HEK293 (cell line): ENCODE measurements around the gene KPNA6.
"Not testable (repeated sequence)": the region's sequence is repeated elsewhere in the genome, so short reads cannot be mapped to it uniquely, and the experiment has no call there.

Experiments used
- CTCF ChIA-PET: fragments of 350-600 bp; formaldehyde crosslinking; extraction: SDS; loops from one replicate; lab custom pipeline; 2021; ENCODE audit warnings: antibody characterized with exemption; lab: Yijun Ruan, JAX
- POLR2A ChIA-PET: fragments of 300-600 bp; formaldehyde crosslinking; extraction: SDS; loops from one replicate; lab custom pipeline; 2020; ENCODE audit warnings: antibody characterized with exemption, inconsistent platforms; lab: Yijun Ruan, JAX
- H3K27ac ChIP-seq: fragments of 200-500 bp; sonication (Bioruptor generic); 2 replicates; pipeline ENCODE4 v1.5.1; 2014; ENCODE audit warnings: low read depth, low read length, control low read depth, inconsistent platforms; ENCODE audit errors: extremely low read depth
- H3K36me3 ChIP-seq, 2 experiments: fragments of 200-500 bp in 1 of 2; sonication (Bioruptor generic) in 1 of 2; 1 replicate in 1 of 2; 2 replicates in 1 of 2; pipeline ENCODE4 v1.5.1; 2014 to 2017; ENCODE audit warnings: inconsistent platforms in 2 of 2, low read length in 2 of 2; ENCODE audit not compliant: control insufficient read depth in 2 of 2, insufficient read depth in 1 of 2
- H3K4me1 ChIP-seq: fragments of 200-500 bp; sonication (Bioruptor generic); 2 replicates; pipeline ENCODE4 v1.5.1; 2014; ENCODE audit warnings: mild to moderate bottlenecking, low read length, inconsistent platforms; ENCODE audit not compliant: control insufficient read depth, insufficient read depth
- H3K4me3 ChIP-seq: 2 replicates; pipeline ENCODE4 v1.5.1; 2011; ENCODE audit warnings: low read depth, mild to moderate bottlenecking, control low read depth, low read length, moderate library complexity
- H3K9me3 ChIP-seq: fragments of 200-500 bp; sonication (Bioruptor generic); 2 replicates; pipeline ENCODE4 v1.5.1; 2014; ENCODE audit warnings: low read depth, low read length, inconsistent platforms; ENCODE audit not compliant: control insufficient read depth, insufficient read depth
- KLF8 ChIP-seq: fragments of 450-650 bp; formaldehyde crosslinking; IDR thresholded peaks from 2 replicates; pipeline ENCODE4 v1.5.1; 2016; ENCODE audit warnings: missing biosample characterization, missing genetic modification characterization
- MYNN ChIP-seq: fragments of 450-650 bp; formaldehyde crosslinking; IDR thresholded peaks from 2 replicates; pipeline ENCODE4 v1.5.1; 2016; ENCODE audit warnings: missing biosample characterization, missing genetic modification characterization, borderline replicate concordance
- MZF1 ChIP-seq: fragments of 450-650 bp; formaldehyde crosslinking; IDR thresholded peaks from 2 replicates; pipeline ENCODE4 v1.5.1; 2017; ENCODE audit warnings: missing biosample characterization, missing genetic modification characterization, borderline replicate concordance
- SCRT1 ChIP-seq: fragments of 450-650 bp; formaldehyde crosslinking; IDR thresholded peaks from 2 replicates; pipeline ENCODE4 v1.5.1; 2016; ENCODE audit warnings: missing biosample characterization, missing genetic modification characterization, borderline replicate concordance
- SCRT2 ChIP-seq: fragments of 450-650 bp; formaldehyde crosslinking; IDR thresholded peaks from 2 replicates; pipeline ENCODE4 v1.5.1; 2016; ENCODE audit warnings: missing biosample characterization, missing genetic modification characterization
- SETDB1 ChIP-seq: IDR thresholded peaks from one replicate; pipeline ENCODE4 v1.6.1; 2017; ENCODE audit warnings: mild to moderate bottlenecking, low read length, moderate library complexity, mixed read lengths; ENCODE audit not compliant: insufficient read length
- TRIM28 ChIP-seq: IDR thresholded peaks from 2 replicates; pipeline ENCODE4 v1.6.1; 2011; ENCODE audit warnings: low read length, control low read depth, borderline replicate concordance
- YY1 ChIP-seq: fragments of 450-650 bp; formaldehyde crosslinking; IDR thresholded peaks from 2 replicates; pipeline ENCODE4 v1.5.1; 2018; ENCODE audit warnings: missing biosample characterization, missing genetic modification characterization
- ZBTB48 ChIP-seq: fragments of 450-650 bp; formaldehyde crosslinking; IDR thresholded peaks from 2 replicates; pipeline ENCODE4 v1.5.1; 2016; ENCODE audit warnings: missing biosample characterization, missing genetic modification characterization
- ZNF112 ChIP-seq: fragments of 450-650 bp; formaldehyde crosslinking; IDR thresholded peaks from 2 replicates; pipeline ENCODE4 v1.5.0; 2017; ENCODE audit warnings: missing biosample characterization, missing genetic modification characterization
- ZNF121 ChIP-seq: fragments of 450-650 bp; formaldehyde crosslinking; IDR thresholded peaks from 2 replicates; pipeline ENCODE4 v1.5.1; 2016; ENCODE audit warnings: missing biosample characterization, missing genetic modification characterization
- ZNF133 ChIP-seq: fragments of 450-650 bp; formaldehyde crosslinking; IDR thresholded peaks from 2 replicates; pipeline ENCODE4 v1.5.1; 2016; ENCODE audit warnings: missing biosample characterization, missing genetic modification characterization
- ZNF404 ChIP-seq: fragments of 450-650 bp; formaldehyde crosslinking; IDR thresholded peaks from 2 replicates; pipeline ENCODE4 v1.5.1; 2017; ENCODE audit warnings: missing biosample characterization, missing genetic modification characterization
- ZNF423 ChIP-seq: fragments of 450-650 bp; formaldehyde crosslinking; IDR thresholded peaks from 2 replicates; pipeline ENCODE4 v1.5.1; 2016; ENCODE audit warnings: missing biosample characterization, missing genetic modification characterization
- ZNF48 ChIP-seq: fragments of 450-650 bp; formaldehyde crosslinking; IDR thresholded peaks from 2 replicates; pipeline ENCODE4 v1.5.1; 2016; ENCODE audit warnings: missing biosample characterization, missing genetic modification characterization
- ZNF501 ChIP-seq: fragments of 450-650 bp; formaldehyde crosslinking; IDR thresholded peaks from 2 replicates; pipeline ENCODE4 v1.5.1; 2016; ENCODE audit warnings: missing biosample characterization, missing genetic modification characterization
- ZNF555 ChIP-seq: fragments of 450-650 bp; formaldehyde crosslinking; conservative IDR thresholded peaks from 2 replicates; pipeline ENCODE4 v1.5.1; 2017; ENCODE audit warnings: missing biosample characterization, mild to moderate bottlenecking, missing genetic modification characterization, inconsistent platforms
- ZNF571 ChIP-seq: fragments of 450-650 bp; formaldehyde crosslinking; IDR thresholded peaks from 2 replicates; pipeline ENCODE4 v1.5.0; 2017; ENCODE audit warnings: missing biosample characterization, missing genetic modification characterization
- ZNF621 ChIP-seq: fragments of 450-650 bp; formaldehyde crosslinking; IDR thresholded peaks from 2 replicates; pipeline ENCODE4 v1.5.1; 2017; ENCODE audit warnings: missing biosample characterization, missing genetic modification characterization
- ZNF626 ChIP-seq: fragments of 450-650 bp; sonication (Bioruptor Pico); formaldehyde crosslinking; IDR thresholded peaks from 2 replicates; pipeline ENCODE4 v1.5.1; 2018; ENCODE audit warnings: missing biosample characterization, missing genetic modification characterization, inconsistent platforms
- ZNF658 ChIP-seq: fragments of 450-650 bp; formaldehyde crosslinking; IDR thresholded peaks from 2 replicates; pipeline ENCODE4; 2016; ENCODE audit warnings: missing biosample characterization, missing genetic modification characterization
- ZNF791 ChIP-seq: fragments of 450-650 bp; formaldehyde crosslinking; IDR thresholded peaks from 2 replicates; pipeline ENCODE4 v1.5.1; 2016; ENCODE audit warnings: missing biosample characterization, missing genetic modification characterization
- ZNF830 ChIP-seq: fragments of 450-650 bp; IDR thresholded peaks from 2 replicates; pipeline ENCODE4 v1.5.0; 2018; ENCODE audit warnings: missing biosample characterization, missing genetic modification characterization, low read depth, mild to moderate bottlenecking, moderate library complexity
- ZSCAN30 ChIP-seq: fragments of 450-650 bp; IDR thresholded peaks from 2 replicates; pipeline ENCODE4 v1.5.1; 2018; ENCODE audit warnings: missing biosample characterization, mild to moderate bottlenecking, missing genetic modification characterization, moderate library complexity
- TF ChIP-seq, protein P1 (sequence below): fragments of 450-650 bp; formaldehyde crosslinking; IDR thresholded peaks from 2 replicates; pipeline ENCODE4 v1.5.1; 2016; ENCODE audit warnings: missing biosample characterization, missing genetic modification characterization
- TF ChIP-seq, protein P2 (sequence below): fragments of 450-650 bp; formaldehyde crosslinking; IDR thresholded peaks from 2 replicates; pipeline ENCODE4 v1.5.1; 2016; ENCODE audit warnings: missing biosample characterization, missing genetic modification characterization
- TF ChIP-seq, protein P3 (sequence below): fragments of 450-650 bp; formaldehyde crosslinking; conservative IDR thresholded peaks from 2 replicates; pipeline ENCODE4 v1.5.1; 2016; ENCODE audit warnings: low read depth, missing biosample characterization, missing genetic modification characterization

KPNA6 gene

DNA sequence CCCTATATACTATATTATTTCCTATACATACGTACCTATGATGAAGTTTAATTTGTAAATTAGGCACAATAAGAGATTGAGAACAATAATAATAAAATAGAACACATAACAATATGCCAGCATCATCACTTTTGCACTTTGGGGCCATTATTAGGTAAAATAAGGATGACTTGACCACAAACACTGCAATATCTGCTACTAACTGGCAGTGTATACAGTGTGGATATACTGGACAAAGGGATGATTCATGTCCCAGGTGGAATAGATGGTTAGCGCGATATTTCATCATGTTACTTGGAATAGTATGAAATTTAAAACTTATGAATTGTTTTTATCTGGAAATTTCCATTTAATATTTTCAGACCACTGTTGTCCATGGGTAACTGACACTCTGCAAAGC, 36.2 kb downstream of the KPNA6 start:
- peaks cover 0 to 15% of the 10 kb centered on the region in 2 experiments; a peak in 2 of 3 replicates for H3K36me3 ChIP-seq
- TF ChIP-seq, protein P1, sequence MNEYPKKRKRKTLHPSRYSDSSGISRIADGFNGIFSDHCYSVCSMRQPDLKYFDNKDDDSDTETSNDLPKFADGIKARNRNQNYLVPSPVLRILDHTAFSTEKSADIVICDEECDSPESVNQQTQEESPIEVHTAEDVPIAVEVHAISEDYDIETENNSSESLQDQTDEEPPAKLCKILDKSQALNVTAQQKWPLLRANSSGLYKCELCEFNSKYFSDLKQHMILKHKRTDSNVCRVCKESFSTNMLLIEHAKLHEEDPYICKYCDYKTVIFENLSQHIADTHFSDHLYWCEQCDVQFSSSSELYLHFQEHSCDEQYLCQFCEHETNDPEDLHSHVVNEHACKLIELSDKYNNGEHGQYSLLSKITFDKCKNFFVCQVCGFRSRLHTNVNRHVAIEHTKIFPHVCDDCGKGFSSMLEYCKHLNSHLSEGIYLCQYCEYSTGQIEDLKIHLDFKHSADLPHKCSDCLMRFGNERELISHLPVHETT (tag by site-specific recombination), result no peak
- TF ChIP-seq ZNF830 (no peak), ZNF658 (no peak), ZNF571 (no peak), ZNF501 (tag by site-specific recombination) (no peak)
- no peaks in the 10 kb centered on the region for H3K9me3 ChIP-seq
- POLR2A ChIA-PET, result no interaction called here
- CTCF ChIA-PET, result no interaction called here
- peaks cover 4% of the 10 kb centered on the region for H3K4me1 ChIP-seq
- H3K4me3 ChIP-seq, result no peak overlapping the region
- no peak overlapping the region for H3K27ac ChIP-seq

DNA sequence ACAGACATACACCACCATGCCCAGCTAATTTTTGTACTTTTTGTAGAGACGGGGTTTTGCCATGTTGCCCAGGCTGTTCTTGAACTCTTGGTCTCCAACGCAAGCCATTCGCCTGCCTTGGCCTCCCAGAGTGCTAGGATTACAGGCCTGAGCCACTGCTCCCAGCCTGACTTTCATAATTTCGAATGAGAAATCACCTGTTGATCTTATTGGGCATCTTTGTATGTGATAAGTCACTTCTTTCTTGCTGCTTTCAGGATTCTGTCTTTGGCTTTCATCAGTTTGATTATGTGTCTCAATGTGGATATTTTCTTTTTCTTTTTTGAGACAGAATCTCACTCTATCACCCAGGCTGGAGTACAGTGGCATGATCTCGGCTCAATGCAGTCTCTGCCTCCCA, 39.9 kb downstream of the KPNA6 start:
- Histone ChIP-seq H3K36me3 (peaks cover 0 to 15% of the 10 kb centered on the region in 2 experiments; a peak in 2 of 3 replicates), H3K4me1 (peaks cover 15% of the 10 kb centered on the region)
- H3K4me3 ChIP-seq, CTCF ChIA-PET, H3K27ac ChIP-seq, H3K9me3 ChIP-seq: not testable (repeated sequence)
- POLR2A ChIA-PET, result interaction anchor here (0.6 to 0.7 kb wide), 2 partner anchors 97 to 168 kb away, joined by 3 read pairs; no protein-coding TSS in a partner anchor
- peak; percentile 81 for TF ChIP-seq SETDB1
- TF ChIP-seq SCRT2 (tag by site-specific recombination), result peak; percentile 89
- peak; percentile 99 for TF ChIP-seq ZNF791 (tag by site-specific recombination)
- 0 out of 2 replicates have a peak, but pooled peaks have one; percentile 64 for TF ChIP-seq TRIM28
- TF ChIP-seq SCRT1 (tag by site-specific recombination), result peak; percentile 81; the same call in 1 of the 2 replicates

DNA sequence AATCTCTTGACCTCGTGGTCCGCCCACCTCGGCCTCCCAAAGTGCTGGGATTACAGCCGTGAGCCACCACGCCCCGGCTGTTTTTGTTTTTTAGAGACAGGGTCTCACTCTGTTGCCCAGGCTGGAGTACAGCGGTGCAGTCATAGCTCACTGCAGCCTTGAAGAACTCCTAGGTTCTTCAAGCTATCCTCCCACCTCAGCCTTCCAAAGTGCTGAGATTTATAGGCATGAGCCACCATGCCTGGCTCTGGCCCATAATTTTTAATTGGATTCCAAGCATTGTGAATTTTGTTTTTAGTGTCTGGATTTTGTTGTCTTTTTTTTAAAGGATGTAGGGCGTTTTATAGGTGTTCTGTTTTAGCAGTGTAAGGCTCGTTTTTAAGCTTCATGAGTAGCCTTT, 43.0 kb downstream of the KPNA6 start:
- Histone ChIP-seq H3K9me3 (no peaks in the 10 kb centered on the region), H3K4me1 (peaks cover 15% of the 10 kb centered on the region), H3K27ac (peak overlapping the region; percentile 42), H3K36me3 (peaks cover 11 to 30% of the 10 kb centered on the region in 2 experiments; a peak in 2 of 3 replicates), H3K4me3 (no peak overlapping the region)
- ChIA-PET POLR2A (interaction anchor here (1.3 to 1.8 kb wide), 3 partner anchors 29 to 77 kb away, joined by 5 to 7 read pairs (median 7); partner anchors contain the start of genes KPNA6 and TXLNA), CTCF (interaction anchor here (0.7 to 1.3 kb wide), 4 partner anchors 37 to 80 kb away, joined by 3 to 4 read pairs (median 4); no protein-coding TSS in a partner anchor)
- TF ChIP-seq KLF8 (tag by site-specific recombination), result no peak
- TF ChIP-seq ZSCAN30 (tag by site-specific recombination), result no peak
- no peak for TF ChIP-seq ZNF423
- no peak for TF ChIP-seq ZNF555 (tag by site-specific recombination)
- TF ChIP-seq ZNF121 (tag by site-specific recombination), result peak; percentile 100
- TF ChIP-seq ZBTB48 (tag by site-specific recombination), result no peak
- no peak for TF ChIP-seq ZNF626 (tag by site-specific recombination)
- TF ChIP-seq, protein P2, sequence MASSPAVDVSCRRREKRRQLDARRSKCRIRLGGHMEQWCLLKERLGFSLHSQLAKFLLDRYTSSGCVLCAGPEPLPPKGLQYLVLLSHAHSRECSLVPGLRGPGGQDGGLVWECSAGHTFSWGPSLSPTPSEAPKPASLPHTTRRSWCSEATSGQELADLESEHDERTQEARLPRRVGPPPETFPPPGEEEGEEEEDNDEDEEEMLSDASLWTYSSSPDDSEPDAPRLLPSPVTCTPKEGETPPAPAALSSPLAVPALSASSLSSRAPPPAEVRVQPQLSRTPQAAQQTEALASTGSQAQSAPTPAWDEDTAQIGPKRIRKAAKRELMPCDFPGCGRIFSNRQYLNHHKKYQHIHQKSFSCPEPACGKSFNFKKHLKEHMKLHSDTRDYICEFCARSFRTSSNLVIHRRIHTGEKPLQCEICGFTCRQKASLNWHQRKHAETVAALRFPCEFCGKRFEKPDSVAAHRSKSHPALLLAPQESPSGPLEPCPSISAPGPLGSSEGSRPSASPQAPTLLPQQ, result no peak
- 0 out of 2 replicates have a peak, but pooled peaks have one; percentile 79 for TF ChIP-seq MZF1 (tag by site-specific recombination)
- no peak for TF ChIP-seq YY1 (tag by site-specific recombination)
- TF ChIP-seq ZNF404 (tag by site-specific recombination), result no peak
- no peak for TF ChIP-seq ZNF48 (tag by site-specific recombination)
- no peak for TF ChIP-seq ZNF112 (tag by site-specific recombination)
- TF ChIP-seq, protein P3, sequence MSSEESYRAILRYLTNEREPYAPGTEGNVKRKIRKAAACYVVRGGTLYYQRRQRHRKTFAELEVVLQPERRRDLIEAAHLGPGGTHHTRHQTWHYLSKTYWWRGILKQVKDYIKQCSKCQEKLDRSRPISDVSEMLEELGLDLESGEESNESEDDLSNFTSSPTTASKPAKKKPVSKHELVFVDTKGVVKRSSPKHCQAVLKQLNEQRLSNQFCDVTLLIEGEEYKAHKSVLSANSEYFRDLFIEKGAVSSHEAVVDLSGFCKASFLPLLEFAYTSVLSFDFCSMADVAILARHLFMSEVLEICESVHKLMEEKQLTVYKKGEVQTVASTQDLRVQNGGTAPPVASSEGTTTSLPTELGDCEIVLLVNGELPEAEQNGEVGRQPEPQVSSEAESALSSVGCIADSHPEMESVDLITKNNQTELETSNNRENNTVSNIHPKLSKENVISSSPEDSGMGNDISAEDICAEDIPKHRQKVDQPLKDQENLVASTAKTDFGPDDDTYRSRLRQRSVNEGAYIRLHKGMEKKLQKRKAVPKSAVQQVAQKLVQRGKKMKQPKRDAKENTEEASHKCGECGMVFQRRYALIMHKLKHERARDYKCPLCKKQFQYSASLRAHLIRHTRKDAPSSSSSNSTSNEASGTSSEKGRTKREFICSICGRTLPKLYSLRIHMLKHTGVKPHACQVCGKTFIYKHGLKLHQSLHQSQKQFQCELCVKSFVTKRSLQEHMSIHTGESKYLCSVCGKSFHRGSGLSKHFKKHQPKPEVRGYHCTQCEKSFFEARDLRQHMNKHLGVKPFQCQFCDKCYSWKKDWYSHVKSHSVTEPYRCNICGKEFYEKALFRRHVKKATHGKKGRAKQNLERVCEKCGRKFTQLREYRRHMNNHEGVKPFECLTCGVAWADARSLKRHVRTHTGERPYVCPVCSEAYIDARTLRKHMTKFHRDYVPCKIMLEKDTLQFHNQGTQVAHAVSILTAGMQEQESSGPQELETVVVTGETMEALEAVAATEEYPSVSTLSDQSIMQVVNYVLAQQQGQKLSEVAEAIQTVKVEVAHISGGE, result no peak
- TF ChIP-seq ZNF621 (tag by site-specific recombination), result no peak
- no peak for TF ChIP-seq MYNN (tag by site-specific recombination)
- no peak for TF ChIP-seq ZNF133 (tag by site-specific recombination)
